HL-60 (cell line): ENCODE data around the gene NFYC.

ENCODE experiments used
- DNase-seq, 2 experiments: peaks; one replicate each; pipeline ENCODE4 v3.0.0-alpha.2; 2010 to 2020; ENCODE audit warnings: low read depth in 1 of 2, low spot score in 1 of 2
- H3K27ac ChIP-seq: fragments of 250-450 bp; sonication (Bioruptor Pico); replicated peaks from 2 replicates; pipeline ENCODE4 v1.5.1; 2020; ENCODE audit warnings: mild to moderate bottlenecking, moderate library complexity
- H3K27me3 ChIP-seq: fragments of 250-450 bp; sonication (Bioruptor Pico); 2 replicates; pipeline ENCODE4 v1.5.1; 2021; ENCODE audit warnings: mild to moderate bottlenecking, moderate library complexity; ENCODE audit not compliant: insufficient read depth, poor library complexity, severe bottlenecking
- H3K4me3 ChIP-seq: replicated peaks from 2 replicates; pipeline ENCODE4 v1.5.1; 2011; ENCODE audit warnings: mild to moderate bottlenecking, control low read depth, low read length; ENCODE audit not compliant: insufficient read depth
- GABPA ChIP-seq: IDR thresholded peaks from 2 replicates; pipeline ENCODE4 v1.6.1; 2012; ENCODE audit warnings: low read depth
- POLR2AphosphoS5 ChIP-seq: IDR thresholded peaks from 2 replicates; pipeline ENCODE4 v1.6.1; 2012; ENCODE audit warnings: low read depth
- SPI1 ChIP-seq: IDR thresholded peaks from 2 replicates; pipeline ENCODE4 v1.6.1; 2012; ENCODE audit warnings: low read depth, mild to moderate bottlenecking, borderline replicate concordance
- TF ChIP-seq, protein P1 (sequence below): IDR thresholded peaks from one replicate; pipeline ENCODE4 v1.5.1; 2011; ENCODE audit warnings: low read length, control low read depth, inconsistent platforms; ENCODE audit not compliant: insufficient read depth
- TF ChIP-seq, protein P2 (sequence below): IDR thresholded peaks from 2 replicates; pipeline ENCODE4 v1.6.1; 2012; ENCODE audit warnings: low read depth; ENCODE audit not compliant: insufficient replicate concordance

Gene NFYC

DNA sequence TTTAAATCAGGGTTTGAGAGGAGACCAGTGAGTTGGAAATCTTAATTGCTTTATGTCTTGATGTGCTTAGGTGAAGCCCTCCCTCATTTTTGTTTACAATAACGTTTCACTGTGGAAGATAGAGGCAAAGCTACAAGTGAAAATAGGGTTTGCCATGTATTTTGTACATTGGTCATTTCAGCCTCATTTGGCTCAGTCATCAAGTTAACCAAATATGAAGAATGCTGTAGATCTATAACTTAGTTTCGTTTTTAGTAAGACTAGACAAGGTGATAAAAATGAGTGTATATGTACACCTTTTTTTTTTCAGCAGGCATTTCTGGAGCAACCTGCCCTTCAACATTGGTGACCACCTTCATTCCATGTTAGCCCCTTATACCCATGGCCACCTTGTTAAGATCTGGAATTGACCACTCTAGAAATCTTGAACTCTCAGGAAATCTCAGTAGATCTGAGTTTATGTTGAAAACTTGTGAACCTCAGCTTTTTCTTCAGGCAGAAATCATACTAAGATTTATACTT, 2.9 kb downstream of the NFYC start:
- no peak for DNase-seq
- no peak overlapping the region for H3K27ac ChIP-seq

DNA sequence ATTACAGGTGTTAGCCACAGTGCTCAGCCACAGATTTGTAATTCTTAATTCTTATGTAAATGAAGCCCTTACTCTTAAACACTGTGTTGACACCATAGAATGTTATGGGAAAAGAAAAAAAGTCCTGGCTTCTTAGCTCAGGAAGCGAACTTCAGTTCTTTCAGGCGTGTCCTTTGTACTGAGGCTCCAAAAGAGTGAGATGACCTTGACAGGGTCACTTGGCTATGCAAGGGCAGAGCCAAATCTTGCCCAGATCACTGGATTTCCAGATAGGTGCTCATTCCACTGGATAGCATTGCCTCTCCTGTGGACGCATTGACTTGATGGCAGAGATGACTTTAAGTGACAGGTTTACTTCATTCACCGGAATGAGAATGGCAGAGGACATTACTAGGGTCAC, 4.8 kb downstream of the NFYC start:
- TF ChIP-seq GABPA = no peak
- TF ChIP-seq, protein P1, sequence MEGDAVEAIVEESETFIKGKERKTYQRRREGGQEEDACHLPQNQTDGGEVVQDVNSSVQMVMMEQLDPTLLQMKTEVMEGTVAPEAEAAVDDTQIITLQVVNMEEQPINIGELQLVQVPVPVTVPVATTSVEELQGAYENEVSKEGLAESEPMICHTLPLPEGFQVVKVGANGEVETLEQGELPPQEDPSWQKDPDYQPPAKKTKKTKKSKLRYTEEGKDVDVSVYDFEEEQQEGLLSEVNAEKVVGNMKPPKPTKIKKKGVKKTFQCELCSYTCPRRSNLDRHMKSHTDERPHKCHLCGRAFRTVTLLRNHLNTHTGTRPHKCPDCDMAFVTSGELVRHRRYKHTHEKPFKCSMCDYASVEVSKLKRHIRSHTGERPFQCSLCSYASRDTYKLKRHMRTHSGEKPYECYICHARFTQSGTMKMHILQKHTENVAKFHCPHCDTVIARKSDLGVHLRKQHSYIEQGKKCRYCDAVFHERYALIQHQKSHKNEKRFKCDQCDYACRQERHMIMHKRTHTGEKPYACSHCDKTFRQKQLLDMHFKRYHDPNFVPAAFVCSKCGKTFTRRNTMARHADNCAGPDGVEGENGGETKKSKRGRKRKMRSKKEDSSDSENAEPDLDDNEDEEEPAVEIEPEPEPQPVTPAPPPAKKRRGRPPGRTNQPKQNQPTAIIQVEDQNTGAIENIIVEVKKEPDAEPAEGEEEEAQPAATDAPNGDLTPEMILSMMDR = no peak
- no peak for TF ChIP-seq SPI1
- TF ChIP-seq, protein P2, sequence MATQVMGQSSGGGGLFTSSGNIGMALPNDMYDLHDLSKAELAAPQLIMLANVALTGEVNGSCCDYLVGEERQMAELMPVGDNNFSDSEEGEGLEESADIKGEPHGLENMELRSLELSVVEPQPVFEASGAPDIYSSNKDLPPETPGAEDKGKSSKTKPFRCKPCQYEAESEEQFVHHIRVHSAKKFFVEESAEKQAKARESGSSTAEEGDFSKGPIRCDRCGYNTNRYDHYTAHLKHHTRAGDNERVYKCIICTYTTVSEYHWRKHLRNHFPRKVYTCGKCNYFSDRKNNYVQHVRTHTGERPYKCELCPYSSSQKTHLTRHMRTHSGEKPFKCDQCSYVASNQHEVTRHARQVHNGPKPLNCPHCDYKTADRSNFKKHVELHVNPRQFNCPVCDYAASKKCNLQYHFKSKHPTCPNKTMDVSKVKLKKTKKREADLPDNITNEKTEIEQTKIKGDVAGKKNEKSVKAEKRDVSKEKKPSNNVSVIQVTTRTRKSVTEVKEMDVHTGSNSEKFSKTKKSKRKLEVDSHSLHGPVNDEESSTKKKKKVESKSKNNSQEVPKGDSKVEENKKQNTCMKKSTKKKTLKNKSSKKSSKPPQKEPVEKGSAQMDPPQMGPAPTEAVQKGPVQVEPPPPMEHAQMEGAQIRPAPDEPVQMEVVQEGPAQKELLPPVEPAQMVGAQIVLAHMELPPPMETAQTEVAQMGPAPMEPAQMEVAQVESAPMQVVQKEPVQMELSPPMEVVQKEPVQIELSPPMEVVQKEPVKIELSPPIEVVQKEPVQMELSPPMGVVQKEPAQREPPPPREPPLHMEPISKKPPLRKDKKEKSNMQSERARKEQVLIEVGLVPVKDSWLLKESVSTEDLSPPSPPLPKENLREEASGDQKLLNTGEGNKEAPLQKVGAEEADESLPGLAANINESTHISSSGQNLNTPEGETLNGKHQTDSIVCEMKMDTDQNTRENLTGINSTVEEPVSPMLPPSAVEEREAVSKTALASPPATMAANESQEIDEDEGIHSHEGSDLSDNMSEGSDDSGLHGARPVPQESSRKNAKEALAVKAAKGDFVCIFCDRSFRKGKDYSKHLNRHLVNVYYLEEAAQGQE = no peak
- TF ChIP-seq POLR2AphosphoS5 = no peak
- Histone ChIP-seq H3K27ac (no peak overlapping the region), H3K4me3 (no peak overlapping the region), H3K27me3 (no peaks in the 10 kb centered on the region)
- no peak for DNase-seq

More for the DNA sequence above, 2.9 kb downstream of the NFYC start:
- Histone ChIP-seq H3K4me3 (no peak overlapping the region), H3K27me3 (no peaks in the 10 kb centered on the region)
- TF ChIP-seq, protein P2 = no peak
- TF ChIP-seq, protein P1 = no peak
- no peak for TF ChIP-seq POLR2AphosphoS5
- TF ChIP-seq GABPA = no peak
- no peak for TF ChIP-seq SPI1

DNA sequence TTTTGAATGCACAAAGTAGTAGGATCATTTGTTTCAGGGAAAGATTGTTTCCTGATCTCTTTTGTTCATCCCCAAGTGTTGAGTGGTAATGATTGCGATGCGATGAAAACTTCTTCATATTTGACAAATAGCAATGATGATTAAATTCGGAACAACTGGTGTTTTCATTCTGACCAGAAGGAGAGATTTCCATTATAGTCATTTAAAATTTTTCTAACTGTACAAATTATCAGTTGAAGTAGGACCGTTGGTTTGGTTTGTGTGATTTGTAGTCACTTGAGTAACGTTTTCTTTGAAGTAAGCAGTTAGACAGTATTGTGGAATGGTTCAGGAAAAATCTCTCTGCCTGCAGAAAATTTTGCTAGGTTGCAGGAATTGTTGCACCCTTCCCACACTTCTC, 5.9 kb downstream of the NFYC start:
- Histone ChIP-seq H3K27ac (no peak overlapping the region), H3K27me3 (no peaks in the 10 kb centered on the region), H3K4me3 (no peak overlapping the region)
- no peak for DNase-seq
- TF ChIP-seq GABPA = no peak
- TF ChIP-seq, protein P2 = no peak
- no peak for TF ChIP-seq POLR2AphosphoS5
- TF ChIP-seq SPI1 = no peak
- TF ChIP-seq, protein P1 = no peak
